SIG-M5 treated with dmso at 0.1 percent for 504 hours (cell line): ENCODE results near the gene CLTA.

Source experiments
- DNase-seq: peaks from one replicate; lab custom pipeline; 2025; ENCODE audit not compliant: unreplicated experiment; lab: John Stamatoyannopoulos, UW

The CLTA gene, protein sequence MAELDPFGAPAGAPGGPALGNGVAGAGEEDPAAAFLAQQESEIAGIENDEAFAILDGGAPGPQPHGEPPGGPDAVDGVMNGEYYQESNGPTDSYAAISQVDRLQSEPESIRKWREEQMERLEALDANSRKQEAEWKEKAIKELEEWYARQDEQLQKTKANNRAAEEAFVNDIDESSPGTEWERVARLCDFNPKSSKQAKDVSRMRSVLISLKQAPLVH

DNA sequence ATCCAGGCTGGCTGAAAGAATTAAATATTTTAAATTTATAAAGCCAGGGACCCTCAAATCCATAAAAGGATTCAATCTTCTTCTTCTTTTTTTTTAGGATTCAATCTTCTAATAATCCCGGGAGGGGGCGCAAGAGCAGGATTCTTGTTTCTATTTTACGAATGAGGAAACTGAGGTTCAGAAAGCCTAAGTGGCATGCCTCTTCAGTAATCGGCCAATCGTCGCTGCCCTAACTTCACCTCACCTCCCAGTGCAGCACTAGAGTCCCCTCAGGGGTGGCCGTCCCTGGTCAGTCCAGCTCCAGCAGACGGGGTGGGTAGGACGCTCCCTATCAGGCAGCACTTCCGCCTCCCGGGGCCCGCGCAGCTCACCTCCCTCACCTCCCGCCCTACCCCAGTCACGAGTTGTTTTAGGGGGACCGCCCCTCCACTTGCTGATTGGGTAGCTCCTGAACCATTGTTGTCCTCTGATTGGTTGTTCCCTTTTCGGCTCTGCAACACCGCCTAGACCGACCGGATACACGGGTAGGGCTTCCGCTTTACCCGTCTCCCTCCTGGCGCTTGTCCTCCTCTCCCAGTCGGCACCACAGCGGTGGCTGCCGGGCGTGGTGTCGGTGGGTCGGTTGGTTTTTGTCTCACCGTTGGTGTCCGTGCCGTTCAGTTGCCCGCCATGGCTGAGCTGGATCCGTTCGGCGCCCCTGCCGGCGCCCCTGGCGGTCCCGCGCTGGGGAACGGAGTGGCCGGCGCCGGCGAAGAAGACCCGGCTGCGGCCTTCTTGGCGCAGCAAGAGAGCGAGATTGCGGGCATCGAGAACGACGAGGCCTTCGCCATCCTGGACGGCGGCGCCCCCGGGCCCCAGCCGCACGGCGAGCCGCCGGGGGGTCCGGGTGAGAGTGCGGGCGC, at the start of gene CLTA:
Gene CLTA (plus strand): TSS at position 534 of the 902 bp plus-strand sequence. CDS start 136 bp downstream, at position 670.
- peak; percentile 99 for DNase-seq

DNA sequence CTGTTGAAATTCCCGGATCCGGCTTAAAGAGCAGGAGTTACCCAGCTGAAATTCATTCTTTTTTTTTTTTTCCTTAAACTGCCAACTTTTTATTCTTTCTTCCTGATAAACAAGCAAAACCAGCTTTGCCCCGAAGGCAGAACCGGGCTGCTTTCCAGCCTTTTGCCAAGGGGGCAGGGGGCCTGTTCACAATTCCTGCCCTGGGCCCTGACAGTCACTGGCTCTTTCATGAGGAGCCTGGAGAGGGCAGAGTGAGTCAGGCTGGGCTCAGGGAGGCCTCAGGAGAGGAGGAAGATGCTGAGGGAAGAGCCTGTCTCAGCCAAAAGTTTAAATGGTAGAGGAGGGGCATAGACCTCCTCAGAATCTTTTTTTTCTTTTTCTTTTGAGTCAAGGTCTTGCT, 49.4 kb upstream of the CLTA start:
- no peak for DNase-seq

DNA sequence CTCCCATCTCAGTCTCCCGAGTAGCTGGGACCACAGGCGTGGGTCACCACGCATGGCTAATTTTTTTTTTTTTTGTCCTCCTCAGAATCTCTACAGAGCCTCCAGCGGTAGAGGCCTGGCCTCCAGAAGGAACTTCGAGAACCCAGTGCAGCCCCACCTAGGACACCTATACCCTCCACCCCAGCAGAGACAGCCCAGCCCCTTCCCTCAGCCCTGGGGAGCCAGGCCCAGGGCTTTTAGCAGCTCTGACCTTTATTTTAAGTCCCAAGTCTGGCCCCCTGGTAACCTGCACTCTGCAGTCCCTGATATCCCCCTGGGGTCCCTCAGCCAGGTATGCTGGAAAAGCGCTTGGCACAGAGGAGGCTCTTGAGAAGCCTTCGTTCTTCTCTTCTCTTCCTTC, 49.0 kb upstream of the CLTA start:
- DNase-seq = no peak

DNA sequence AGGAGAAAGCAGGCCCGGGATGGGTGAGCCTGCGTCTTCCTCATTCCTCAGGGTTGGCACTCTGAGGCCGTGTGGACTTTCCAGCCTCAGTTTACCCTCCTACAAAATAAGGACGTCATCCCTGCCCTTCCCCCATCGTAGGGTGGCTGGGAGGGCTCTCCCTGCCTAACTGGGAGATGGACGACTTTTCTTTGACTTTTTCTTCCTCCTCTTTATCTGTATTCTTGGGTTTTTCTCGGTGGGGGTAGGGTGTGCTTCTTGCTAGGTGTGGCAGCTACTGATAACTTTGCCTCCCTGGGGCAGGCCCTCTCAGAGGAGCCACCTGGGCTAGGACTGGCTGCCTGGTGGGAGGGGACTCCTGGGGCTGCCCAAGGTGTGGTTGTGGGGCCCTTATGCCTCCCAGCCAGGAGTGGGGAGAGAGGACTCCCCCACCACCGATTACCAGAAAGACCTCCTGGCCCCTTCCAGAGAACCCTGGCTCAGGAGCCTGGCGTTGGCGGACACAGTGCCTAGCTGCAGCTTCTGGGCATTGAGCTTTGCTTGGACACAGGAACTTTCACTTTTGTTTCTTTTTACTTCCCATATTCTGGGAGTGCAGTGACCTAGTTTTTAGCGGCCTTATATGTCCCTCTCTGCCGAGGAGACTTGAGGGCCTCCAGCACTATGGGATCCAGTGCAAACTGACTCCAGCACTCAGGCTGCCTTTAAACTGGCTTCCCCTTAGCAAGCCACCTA, 48.0 kb upstream of the CLTA start:
- no peak for DNase-seq

DNA sequence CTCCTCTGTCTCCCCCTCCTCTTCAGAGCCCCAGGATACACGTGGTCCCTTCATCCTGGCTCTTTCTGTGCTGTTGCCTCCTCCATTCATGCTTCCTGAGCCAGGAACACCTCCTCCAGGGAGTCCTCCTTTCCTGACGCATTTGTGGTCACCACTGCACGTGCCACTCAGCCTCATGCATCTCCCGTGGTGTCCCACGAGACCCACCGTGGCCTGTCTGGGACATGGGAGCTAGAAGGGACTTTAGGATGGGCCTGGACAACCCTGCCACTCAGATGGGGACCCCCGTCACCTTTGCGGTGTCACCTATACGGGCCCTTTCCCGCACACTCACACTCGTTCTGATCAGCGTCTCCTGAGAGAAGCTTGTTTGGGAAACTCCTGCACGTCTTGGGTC, 47.5 kb upstream of the CLTA start:
- DNase-seq = no peak

DNA sequence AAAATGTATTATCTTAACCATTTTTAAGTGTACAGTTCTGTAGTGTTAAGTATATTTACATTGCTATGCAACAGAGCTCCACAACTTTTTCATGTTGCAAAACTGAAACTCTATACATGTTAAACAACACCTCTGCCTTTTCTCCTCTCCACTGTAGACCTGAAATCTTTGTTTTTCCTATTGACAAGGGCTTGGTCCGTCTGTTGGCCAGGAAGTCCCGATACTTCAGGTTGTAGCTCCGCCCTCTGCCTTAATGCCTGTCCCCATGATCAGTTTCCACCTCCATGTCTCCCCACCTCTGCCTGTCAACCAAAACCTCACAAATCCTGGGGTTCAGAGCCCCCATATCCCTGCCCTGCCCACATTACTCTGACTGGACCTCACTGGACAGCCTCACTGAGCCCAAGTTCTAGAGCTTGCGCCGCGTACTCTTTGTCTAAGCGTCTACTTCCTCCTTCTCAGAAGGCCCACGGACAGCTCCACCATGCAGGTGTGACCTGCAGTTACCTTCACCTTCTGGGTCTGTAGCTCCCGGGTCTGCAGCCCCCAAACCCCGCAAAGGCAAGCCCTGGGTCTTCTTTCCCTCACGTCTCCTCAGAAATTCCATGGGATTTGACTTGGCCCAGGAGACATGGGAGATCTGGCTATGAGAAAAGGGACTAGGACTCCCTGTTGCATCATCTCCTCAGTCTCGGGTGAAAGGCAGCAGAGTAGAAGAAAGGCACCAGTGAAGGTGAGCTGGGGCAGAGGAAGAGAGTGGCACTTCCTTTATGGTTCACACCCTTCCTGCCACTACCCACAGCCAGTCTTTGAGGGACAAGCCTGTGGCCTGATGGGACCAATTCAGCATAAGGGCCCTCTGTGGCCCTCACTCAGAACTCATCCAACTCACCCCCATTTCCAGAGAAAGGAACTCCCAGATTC, 46.1 kb upstream of the CLTA start:
- no peak for DNase-seq

DNA sequence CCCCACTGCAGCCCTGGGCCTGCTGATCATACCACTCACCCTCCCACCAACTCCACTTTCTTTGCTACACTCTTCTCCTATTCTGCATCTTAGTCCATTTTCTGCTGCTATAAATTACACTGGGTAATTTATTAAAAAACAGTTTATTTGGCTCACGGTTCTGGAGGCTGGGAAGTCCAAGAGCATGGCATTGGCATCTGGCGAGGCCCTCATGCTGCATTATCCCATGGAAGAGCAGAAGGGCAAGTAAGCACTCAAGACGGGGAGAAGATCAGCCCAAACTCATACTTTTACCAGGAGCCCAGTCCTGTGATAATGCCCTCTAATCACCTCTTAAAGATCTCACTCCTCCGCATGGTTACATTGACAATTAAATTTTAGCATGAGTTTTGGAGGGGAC, 44.8 kb upstream of the CLTA start:
- DNase-seq = no peak

DNA sequence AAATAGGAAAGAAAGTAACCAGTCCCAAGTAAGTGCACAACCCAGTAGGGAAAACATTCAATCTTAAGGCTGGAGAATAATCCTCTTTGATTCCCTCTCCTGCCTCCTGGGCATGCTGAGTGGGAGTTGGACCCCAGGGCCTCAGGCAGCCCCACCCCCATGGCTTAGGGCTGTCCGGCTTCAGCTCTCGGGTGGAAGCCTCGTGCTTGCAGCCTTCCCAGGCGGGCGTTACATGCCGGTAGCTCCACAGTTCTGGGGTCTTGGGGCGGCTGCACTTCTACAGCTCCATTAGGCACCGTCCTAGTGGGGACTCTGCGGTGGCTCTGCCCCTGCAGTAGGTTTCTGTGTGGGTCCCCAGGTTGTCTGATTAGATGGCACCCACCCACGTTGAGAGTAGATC, 44.1 kb upstream of the CLTA start:
- DNase-seq = no peak

DNA sequence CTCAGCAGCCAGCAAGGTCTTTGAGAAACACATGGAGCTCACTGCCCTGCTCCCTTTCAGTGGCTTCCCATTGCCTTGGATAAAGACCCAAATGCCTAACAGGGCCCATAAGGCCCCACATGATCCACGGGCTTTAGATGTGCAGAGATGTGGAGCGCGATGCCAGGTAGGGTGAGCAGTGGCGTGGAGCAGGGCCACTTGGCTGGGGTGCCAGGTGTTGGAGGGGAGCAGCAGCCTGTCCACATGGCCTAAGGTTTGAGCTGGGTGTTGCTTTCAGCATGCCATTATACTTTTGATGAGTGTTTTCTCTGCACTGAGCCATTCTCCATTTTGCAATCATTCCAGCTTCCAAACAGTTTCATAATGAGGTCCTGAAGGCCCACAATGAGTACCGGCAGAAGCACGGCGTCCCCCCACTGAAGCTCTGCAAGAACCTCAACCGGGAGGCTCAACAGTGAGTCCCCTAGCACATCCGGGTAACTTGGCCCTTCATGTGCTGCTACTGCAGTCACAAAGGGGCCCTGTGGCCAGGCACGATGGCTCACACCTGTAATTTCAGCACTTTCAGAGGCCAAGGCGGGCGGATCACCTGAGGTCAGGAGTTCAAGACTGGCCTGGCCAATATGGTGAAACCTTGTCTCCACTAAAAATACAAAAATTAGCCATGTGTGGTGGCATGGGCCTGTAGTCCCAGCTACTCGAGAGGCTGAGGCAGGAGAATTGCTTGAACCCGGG, 43.1 kb upstream of the CLTA start:
- no peak for DNase-seq

DNA sequence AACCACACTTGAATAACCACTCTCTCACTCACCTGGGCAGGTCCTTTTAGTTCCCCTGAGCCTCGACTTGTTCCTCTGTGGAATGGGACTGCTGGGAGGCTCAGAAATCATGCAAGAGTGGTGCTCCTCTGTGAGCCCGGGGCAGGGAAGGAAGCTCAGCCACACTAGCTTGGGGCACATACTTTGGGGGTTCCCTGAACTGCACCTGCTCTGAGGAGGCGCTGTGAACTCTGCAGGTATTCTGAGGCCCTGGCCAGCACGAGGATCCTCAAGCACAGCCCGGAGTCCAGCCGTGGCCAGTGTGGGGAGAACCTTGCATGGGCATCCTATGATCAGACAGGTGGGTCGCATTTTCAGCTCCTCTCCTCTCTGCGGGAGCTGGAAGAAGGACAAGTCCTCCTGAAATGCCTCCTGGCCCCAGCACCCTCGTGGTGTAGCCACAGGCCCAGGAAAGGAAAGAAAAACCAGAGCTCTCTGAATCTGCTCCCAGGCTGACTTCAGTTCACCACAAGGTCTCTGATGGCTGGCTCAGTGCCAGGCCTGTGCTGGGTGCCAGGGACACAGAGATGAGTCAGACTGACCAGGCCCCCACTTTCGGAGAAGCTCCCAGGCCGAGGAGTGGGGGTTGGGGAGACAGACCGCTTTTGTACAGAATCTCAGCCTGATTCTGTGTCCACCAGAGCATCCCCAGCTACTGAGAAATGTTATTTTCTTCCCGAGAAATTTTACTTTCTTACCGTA, 42.2 kb upstream of the CLTA start:
- peak; percentile 35 for DNase-seq

DNA sequence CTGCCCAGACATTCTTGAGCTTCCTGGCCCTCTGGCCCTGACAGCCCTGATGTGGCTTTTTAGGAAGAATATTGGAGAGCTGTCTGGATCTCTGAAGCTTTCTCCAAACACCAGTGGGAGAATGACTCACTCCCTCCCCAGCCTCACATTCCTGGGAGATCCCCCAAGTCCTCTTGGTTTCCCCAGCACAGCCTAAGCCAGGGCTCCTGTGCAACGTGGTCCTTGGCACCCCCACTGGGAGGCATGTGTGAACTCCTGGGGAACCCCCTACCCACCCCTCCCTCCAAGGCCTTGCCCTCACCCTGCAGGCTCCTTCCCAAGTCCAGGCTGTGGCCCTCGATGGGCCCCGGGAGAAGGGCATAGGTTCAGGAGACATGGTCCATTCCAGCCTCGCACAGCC, 41.5 kb upstream of the CLTA start:
- no peak for DNase-seq

DNA sequence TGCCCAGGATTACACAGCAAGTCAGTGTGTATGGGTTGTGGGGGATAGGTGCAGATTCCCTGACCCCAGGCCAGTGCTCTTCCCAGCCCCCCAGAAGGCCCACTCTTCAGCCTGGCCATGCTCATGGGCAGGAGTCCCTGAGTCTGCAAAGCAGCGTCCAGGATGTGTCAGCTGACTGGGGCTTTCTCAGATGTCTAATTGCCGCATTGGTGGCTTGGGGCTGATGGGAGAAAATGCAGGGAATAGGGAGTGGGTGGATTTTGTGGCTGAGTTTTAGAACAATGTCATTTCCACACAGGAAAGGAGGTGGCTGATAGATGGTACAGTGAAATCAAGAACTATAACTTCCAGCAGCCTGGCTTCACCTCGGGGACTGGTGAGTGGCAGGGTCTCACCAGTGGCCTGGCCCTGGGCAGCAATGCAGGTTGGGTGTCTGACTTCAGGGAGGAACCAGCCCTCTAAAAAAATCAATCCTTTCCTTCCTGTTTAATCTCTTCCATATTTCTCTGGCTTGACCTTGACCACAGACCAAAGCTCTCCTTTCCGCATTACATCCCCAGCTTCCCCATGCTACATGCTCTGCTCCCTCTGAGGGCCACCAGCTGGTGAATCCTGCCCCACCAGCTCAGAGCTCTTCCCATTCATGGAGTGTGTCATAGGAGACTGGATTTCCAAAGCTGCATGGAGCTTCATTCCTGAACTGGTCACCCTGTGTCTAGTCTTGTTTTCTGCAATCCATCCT, 40.0 kb upstream of the CLTA start:
- no peak for DNase-seq

DNA sequence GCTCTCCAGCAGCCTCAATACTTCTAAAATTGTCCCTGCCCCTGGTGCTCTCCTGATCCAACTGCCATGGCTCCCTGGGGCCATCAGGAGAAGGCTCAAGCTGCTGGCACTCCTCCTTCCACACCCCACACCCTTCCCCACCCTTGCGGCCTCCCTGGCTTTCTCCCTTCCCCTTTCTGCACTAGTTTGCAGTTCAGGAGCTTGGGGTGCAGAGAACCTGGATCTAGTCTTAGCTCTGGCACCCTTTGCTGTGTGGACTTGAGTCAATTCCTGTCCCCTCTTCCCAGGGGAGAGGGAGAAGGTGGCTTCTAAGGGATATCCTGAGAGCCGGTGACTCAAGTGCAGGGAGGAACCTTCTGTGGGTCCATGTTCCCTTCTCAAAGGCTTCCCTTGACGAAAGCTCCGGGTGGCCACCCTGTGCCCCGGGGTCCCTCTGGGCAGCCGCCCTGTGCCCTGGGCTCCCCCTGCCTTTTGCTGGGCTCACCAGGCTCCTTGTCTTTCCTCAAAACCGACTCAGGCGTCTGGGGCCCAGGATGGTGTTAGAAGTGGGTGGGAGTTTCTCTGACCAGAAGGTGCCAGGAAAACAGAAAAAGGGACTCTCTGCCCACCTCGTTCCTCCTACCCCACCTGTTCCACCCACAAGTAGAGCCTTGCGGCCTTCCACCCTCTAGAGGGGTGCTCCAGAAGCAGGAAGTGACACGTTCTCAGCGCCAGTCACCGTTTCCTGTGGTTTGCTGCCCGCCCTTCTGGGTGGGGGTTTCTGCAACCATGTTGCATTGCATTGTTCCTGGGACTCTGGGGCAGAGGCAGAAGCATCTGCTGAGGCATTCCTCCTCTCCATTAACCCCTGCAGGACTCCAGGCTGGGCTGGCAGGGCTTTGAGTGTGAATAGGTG, 39.2 kb upstream of the CLTA start:
- DNase-seq = peak; percentile 92

DNA sequence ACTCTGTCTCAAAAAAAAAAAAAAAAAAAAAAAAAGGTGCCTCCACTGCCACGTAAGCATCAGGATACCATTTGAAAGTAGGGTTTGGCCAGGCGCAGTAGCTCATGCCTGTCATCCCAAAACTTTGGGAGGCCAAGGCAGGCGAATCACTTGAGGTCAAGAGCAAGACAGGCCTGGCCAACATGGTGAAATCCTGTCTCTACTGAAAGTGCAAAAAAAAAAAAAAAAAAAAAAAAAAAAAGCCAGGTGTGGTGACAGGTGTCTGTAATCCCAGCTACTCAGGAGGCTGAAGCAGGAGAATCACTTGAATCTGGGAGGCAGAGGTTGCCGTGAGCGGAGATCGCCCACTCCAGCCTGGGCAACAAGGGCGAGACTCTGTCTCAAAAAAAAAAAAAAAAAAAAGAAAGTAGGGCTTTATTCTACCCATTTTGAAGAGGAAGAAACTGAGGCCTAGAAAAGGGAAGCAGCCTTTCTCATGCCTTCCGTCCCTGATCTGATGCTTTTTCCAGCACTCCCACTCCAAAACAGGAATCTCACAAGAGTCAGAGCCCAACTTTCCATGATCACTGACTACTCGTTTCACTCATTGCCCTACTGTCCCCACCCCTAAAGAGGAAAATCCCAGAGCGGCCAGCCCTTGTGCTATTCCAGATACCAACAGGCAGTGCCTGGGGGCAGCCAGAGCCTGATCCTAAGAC, 37.8 kb upstream of the CLTA start:
- no peak for DNase-seq

DNA sequence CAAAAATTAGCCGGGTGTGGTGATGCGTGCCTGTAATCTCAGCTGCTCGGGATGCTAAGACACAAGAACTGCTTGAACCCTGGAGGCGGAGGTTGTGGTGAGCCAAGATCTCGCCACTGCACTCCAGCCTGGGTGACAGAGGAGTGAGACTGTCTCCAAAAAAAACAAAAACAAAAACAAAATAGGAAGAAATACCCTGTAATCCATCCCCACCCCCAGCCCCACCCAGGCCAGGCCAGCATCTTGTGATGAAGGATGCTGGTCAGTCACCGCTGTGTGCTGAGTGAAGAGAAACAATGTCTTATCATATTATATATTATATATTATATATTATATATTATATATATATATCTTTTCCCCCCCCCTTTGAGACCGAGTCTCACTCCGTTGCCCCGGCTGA, 37.0 kb upstream of the CLTA start:
- no peak for DNase-seq

DNA sequence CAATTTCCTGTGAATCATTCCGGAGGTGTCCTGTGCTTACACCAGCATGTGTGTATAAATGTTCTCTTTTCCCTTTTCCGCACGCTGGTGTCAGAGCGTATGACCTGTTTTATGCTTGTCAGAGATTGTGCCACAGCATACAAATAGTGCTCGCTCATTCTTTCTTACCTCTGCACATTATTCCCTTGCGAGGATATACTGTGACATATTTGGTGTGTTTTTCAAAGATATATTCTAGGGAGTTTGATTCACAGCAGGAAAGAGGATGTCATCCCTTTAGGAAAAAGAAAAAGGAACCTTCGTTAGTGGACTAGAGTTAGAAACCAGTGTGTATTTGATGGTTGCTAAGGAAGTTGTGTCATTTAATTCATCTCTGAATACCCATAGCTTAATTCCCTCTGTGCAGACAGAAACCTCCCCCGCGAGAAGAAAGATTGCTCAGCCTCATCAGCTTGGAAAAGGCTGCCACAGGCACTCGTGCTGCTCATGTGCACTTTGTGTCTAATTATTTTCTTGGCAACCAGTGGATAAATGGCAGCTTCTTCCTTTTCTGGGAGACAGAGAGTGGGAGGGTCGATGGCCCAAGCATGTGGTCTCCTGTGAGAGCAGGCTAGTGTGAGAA, 36.3 kb upstream of the CLTA start:
- DNase-seq = peak; percentile 73

DNA sequence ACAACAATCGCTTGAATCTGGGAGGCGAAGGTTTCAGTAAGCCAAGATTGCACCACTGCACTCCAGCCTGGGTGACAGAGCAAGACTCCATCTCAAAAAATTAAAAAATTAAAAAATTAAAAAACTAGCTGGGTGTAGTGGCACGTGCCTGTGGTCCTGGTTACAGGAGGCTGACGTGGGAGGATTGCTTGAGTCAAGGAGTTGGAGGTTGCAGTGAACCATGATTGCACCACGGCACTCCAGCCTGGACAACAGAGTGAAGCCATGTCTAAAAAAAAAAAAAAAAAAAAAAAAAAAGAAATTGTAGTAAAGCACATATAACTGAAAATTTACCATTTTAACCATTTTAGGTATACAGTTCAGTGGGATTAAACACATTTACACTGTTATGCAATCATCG, 34.6 kb upstream of the CLTA start:
- DNase-seq = no peak
